Suppressor macrophage treated with lipopolysaccharide for 4 hours (primary cell): ENCODE data around the gene ASPG.
"Not testable (repeated sequence)": the region's sequence is repeated elsewhere in the genome, so short reads cannot be mapped to it uniquely, and the experiment has no call there.

Experiments used
- DNase-seq: peaks from one replicate; pipeline ENCODE4 v3.0.0-alpha.2; 2020

The ASPG gene

GRCh38 chr14:104150136-104151025 lies 64.9 kb downstream of the ASPG start:
- no peak for DNase-seq

DNA sequence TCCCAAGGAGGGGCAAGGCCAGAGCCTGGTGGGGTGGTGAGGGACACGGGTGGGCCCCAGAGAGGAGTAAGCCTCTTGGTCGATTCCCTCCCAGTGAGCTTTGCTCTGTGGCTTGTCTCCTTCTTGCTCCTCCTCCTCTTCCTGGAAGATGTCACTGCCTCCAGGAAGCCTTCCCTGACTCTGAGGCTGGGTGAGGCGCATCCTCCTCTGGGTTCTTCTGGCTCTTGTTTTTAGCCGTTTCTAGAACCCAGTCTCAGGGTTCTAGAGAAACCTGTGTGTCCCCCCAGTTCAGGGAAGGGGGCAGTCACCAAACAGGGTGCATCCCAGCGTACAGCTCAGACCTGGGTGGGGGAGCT lies 65.5 kb downstream of the ASPG start:
- no peak for DNase-seq

DNA sequence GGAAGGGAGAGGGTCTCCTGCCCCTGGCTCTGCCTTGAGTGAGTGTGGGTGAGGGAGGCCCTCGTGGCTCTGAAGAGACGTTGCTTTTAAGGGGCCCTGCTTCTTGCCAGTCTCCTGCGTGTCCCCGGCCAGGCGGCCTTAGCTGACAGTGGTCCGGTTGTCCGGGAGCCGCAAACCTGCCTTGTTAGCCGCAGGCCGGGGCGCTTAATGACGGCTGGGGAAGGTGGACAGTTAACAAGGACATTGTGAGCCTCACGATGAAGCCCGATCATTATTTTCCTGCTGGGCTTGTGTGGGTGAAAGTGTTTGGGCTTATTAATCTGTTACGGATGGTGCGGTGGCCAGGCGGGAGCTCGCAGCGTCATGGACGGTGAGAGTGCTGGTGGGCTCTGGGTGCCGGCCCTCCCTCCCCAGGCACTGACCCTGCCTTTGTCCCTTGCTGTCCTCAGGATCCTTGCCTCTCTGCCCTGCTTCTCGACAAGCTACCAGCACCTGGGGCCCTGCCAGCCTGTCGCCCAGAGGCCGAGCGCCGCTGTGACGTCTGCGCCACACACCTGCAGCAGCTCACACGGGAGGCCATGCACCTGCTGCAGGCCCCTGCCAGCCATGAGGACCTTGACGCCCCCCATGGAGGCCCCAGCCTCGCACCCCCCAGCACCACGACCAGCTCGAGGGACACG lies 66.2 kb downstream of the ASPG start:
- DNase-seq = no peak

DNA sequence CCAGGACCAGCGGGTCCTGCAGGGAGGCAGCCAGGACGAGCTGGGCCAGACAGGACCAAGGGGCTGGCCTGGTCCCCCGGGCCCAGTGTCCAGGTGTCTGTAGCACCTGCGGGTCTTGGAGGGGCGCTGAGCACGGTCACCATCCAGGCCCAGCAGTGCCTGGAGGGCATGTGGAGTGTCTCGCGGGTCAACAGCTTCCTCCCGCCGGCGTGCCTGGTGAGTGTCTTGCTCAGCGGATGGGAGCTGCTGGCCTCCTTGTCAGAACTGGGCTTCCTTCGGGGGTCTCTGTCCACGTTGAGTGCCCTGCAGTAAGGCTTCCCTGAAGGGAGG lies 66.7 kb downstream of the ASPG start:
- no peak for DNase-seq

- DNase-seq = no peak
Observed at GRCh38 chr14:104152686-104153393, 67.3 kb downstream of the ASPG start.

GRCh38 chr14:104153394-104153755 lies 67.9 kb downstream of the ASPG start:
- not testable (repeated sequence) for DNase-seq

GRCh38 chr14:104154246-104154645 lies 68.7 kb downstream of the ASPG start:
- no peak for DNase-seq

- DNase-seq = no peak
Observed at GRCh38 chr14:104155513-104155912, 70.0 kb downstream of the ASPG start.

GRCh38 chr14:104156142-104156541 lies 70.6 kb downstream of the ASPG start:
- no peak for DNase-seq

- DNase-seq = no peak
Observed at GRCh38 chr14:104157016-104157928, 71.8 kb downstream of the ASPG start.

GRCh38 chr14:104158827-104159798 lies 73.6 kb downstream of the ASPG start:
- no peak for DNase-seq

GRCh38 chr14:104159990-104160389 lies 74.5 kb downstream of the ASPG start:
- no peak for DNase-seq

DNA sequence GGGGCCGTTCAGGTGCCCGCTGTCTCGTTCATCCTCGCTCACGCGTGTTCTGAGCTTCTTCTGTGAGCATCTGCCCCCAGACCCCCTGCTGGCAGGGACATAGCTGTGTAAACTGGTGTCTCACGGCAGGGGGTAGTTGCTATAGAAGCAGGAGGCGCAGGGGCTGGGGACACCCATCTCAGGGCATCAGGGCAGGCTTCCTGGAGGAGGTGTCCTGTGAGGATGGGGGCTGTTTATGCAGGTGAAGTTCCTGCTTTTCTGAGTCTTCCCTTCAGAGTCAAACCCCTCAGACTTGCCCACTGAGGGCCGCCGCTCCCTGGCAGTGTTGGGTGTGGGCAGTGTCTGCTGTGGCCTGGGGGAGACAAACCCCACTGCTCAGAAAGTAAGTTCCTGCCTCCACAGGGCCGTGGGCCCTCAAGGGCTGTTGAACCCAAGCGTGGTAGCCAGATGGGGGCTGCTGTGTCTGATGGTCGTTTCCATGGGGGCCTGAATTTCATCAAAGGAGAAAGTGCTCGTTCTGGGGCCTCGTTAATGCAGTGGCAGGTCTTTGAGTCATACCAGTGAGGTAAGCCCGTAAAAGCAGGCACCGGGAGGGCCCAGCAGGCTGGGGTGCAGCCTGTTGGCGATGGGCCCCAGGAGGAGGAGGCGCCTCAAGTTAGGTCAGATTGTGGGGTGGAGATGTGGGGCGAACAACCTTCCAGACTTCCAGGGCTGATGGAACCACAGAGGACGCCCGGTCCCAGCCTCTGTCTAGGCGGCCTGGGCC lies 76.3 kb downstream of the ASPG start:
- no peak for DNase-seq

GRCh38 chr14:104162495-104162894 lies 77.0 kb downstream of the ASPG start:
- no peak for DNase-seq

- DNase-seq = no peak
Observed at GRCh38 chr14:104163541-104163940, 78.0 kb downstream of the ASPG start.

DNA sequence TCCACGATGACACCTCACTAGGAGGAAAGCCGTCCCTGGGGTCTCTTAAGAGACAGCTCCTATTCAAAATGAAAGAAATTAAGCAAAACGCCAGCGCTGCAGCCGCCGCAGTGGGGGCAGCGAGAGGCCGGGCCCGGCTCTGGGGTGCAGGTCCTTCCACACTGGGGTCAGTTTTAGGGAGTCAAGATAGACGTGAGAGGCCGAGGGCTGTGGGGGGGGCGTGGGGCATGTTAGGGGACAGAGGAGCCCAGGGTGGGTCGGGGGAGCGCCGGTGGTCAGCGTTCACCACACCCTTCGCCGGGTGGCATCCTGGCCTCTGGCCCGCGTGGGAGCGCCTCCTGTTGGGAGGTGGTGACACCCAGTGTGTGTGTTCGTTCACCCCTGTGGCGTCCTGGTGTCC lies 78.5 kb downstream of the ASPG start:
- no peak for DNase-seq

DNA sequence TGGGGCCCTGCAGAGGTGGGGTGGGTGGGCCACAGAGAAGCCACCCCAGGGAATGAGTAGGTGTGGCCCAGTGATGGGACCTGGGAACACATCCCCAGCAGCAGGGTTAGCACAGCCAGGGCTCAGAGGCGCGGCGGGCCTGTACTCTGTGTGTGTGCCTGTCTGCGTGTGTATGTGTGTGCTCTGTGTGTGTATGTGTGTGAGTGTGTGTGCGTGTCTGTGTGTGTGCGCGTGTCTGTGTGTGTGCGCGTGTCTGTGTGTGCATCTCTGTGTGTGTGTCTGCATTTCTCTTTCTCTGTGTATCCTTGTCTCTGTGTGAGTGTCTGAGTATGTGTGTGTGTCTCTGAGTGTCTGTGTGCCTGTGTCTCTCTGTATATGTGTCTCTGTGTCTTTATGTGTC lies 79.0 kb downstream of the ASPG start:
- DNase-seq = no peak
